Effector memory CD4-positive, alpha-beta T cell (primary cell): ENCODE data around the gene PRR18.

Source experiments
- DNase-seq, 3 donors: peaks; one replicate each; pipeline ENCODE4 v3.0.0-alpha.2; 2020
- H3K27ac ChIP-seq: 2 replicates; pipeline ENCODE4 v1.7.0; 2013; ENCODE audit warnings: mild to moderate bottlenecking, low read length, moderate library complexity; ENCODE audit not compliant: insufficient read depth, poor library complexity, severe bottlenecking
- H3K27me3 ChIP-seq: replicated peaks from 2 replicates; pipeline ENCODE4 v1.7.0; 2013; ENCODE audit warnings: mild to moderate bottlenecking, low read length; ENCODE audit not compliant: insufficient read depth, control insufficient read depth, poor library complexity, severe bottlenecking
- H3K36me3 ChIP-seq: 2 replicates; pipeline ENCODE4 v1.7.0; 2013; ENCODE audit warnings: mild to moderate bottlenecking, low read length, moderate library complexity; ENCODE audit not compliant: control insufficient read depth, insufficient read depth
- H3K4me1 ChIP-seq: 2 replicates; pipeline ENCODE4 v1.7.0; 2013; ENCODE audit warnings: low read length, mild to moderate bottlenecking; ENCODE audit not compliant: control insufficient read depth, insufficient read depth, poor library complexity, severe bottlenecking
- H3K4me3 ChIP-seq: 2 replicates; pipeline ENCODE4 v1.7.0; 2013; ENCODE audit warnings: low read length, low read depth, mild to moderate bottlenecking; ENCODE audit not compliant: insufficient read depth, poor library complexity, severe bottlenecking
- H3K9me3 ChIP-seq: 2 replicates; pipeline ENCODE4 v1.7.0; 2013; ENCODE audit warnings: mild to moderate bottlenecking, low read length, moderate library complexity; ENCODE audit not compliant: control insufficient read depth

The PRR18 gene

GRCh38 chr6:166306378-166307081 is 1.7 kb downstream of the PRR18 start:
- no peak for DNase-seq
- Histone ChIP-seq H3K4me1 (peaks cover 13% of the 10 kb centered on the region), H3K27me3 (peaks cover 20% of the 10 kb centered on the region), H3K4me3 (peak overlapping the region; percentile 25), H3K36me3 (no peaks in the 10 kb centered on the region), H3K9me3 (no peaks in the 10 kb centered on the region), H3K27ac (no peak overlapping the region)

- no peak for DNase-seq
- Histone ChIP-seq H3K36me3 (no peaks in the 10 kb centered on the region), H3K9me3 (no peaks in the 10 kb centered on the region), H3K27me3 (peaks cover 20% of the 10 kb centered on the region), H3K27ac (no peak overlapping the region), H3K4me3 (no peak overlapping the region), H3K4me1 (peaks cover 13% of the 10 kb centered on the region)
Observed at GRCh38 chr6:166305562-166306117, 2.6 kb downstream of the PRR18 start.

GRCh38 chr6:166304106-166304505 is 4.1 kb downstream of the PRR18 start:
- H3K27me3 ChIP-seq = peaks cover 20% of the 10 kb centered on the region
- DNase-seq = no peak
- H3K9me3 ChIP-seq = no peaks in the 10 kb centered on the region
- no peaks in the 10 kb centered on the region for H3K36me3 ChIP-seq
- peaks cover 13% of the 10 kb centered on the region for H3K4me1 ChIP-seq
- no peak overlapping the region for H3K27ac ChIP-seq
- no peak overlapping the region for H3K4me3 ChIP-seq

- Histone ChIP-seq H3K27ac (no peak overlapping the region), H3K4me3 (no peak overlapping the region), H3K4me1 (peaks cover 2% of the 10 kb centered on the region), H3K27me3 (peaks cover 6% of the 10 kb centered on the region), H3K36me3 (no peaks in the 10 kb centered on the region), H3K9me3 (no peaks in the 10 kb centered on the region)
- DNase-seq = no peak
Observed at GRCh38 chr6:166301611-166302529, 6.3 kb downstream of the PRR18 start.

- Histone ChIP-seq H3K27ac (no peak overlapping the region), H3K27me3 (no peaks in the 10 kb centered on the region), H3K4me1 (no peaks in the 10 kb centered on the region), H3K36me3 (no peaks in the 10 kb centered on the region), H3K9me3 (no peaks in the 10 kb centered on the region), H3K4me3 (no peak overlapping the region)
- no peak for DNase-seq
Observed at GRCh38 chr6:166300357-166300987, 7.7 kb downstream of the PRR18 start.

- no peak overlapping the region for H3K4me3 ChIP-seq
- no peaks in the 10 kb centered on the region for H3K36me3 ChIP-seq
- no peaks in the 10 kb centered on the region for H3K9me3 ChIP-seq
- no peak overlapping the region for H3K27ac ChIP-seq
- H3K27me3 ChIP-seq = no peaks in the 10 kb centered on the region
- no peaks in the 10 kb centered on the region for H3K4me1 ChIP-seq
- DNase-seq = no peak
Observed at GRCh38 chr6:166297606-166298005, 10.6 kb downstream of the PRR18 start.

GRCh38 chr6:166296035-166296883 is 11.9 kb downstream of the PRR18 start:
- H3K36me3 ChIP-seq = no peaks in the 10 kb centered on the region
- H3K9me3 ChIP-seq = no peaks in the 10 kb centered on the region
- H3K27me3 ChIP-seq = no peaks in the 10 kb centered on the region
- no peaks in the 10 kb centered on the region for H3K4me1 ChIP-seq
- H3K27ac ChIP-seq = no peak overlapping the region
- no peak for DNase-seq
- H3K4me3 ChIP-seq = no peak overlapping the region

GRCh38 chr6:166293731-166294584 is 14.2 kb downstream of the PRR18 start:
- H3K4me1 ChIP-seq = no peaks in the 10 kb centered on the region
- no peak overlapping the region for H3K4me3 ChIP-seq
- no peaks in the 10 kb centered on the region for H3K9me3 ChIP-seq
- no peak for DNase-seq
- no peaks in the 10 kb centered on the region for H3K36me3 ChIP-seq
- H3K27ac ChIP-seq = no peak overlapping the region
- H3K27me3 ChIP-seq = no peaks in the 10 kb centered on the region
